K562 (cell line): ENCODE results near the gene UBE2O. TPM values are rescaled to one million over a fixed set of nuclear protein-coding genes. Genes with fewer than 3 reads are reported as not detected.
A peak's percentile ranks its signal among the peaks of the same experiment; 100 is the strongest.

Experiments
- ATF7 ChIP-seq: fragments of 450-650 bp; IDR thresholded peaks from 2 replicates; pipeline ENCODE4 v1.7.1; 2014; ENCODE audit warnings: mild to moderate bottlenecking, moderate library complexity
- CREM ChIP-seq: IDR thresholded peaks from 2 replicates; pipeline ENCODE4 v1.6.1; 2014; ENCODE audit warnings: antibody characterized with exemption, low read depth
- DMBX1 ChIP-seq: fragments of 250-450 bp; sonication (Bioruptor Pico); IDR thresholded peaks from 2 replicates; pipeline ENCODE4 v1.8.0; 2022; ENCODE audit warnings: inconsistent platforms, mild to moderate bottlenecking, moderate library complexity, borderline replicate concordance
- DPF2 ChIP-seq: fragments of 450-650 bp; IDR thresholded peaks from 2 replicates; pipeline ENCODE4 v1.6.1; 2016
- HDAC8 ChIP-seq: fragments of 450-650 bp; IDR thresholded peaks from 2 replicates; pipeline ENCODE4 v1.6.1; 2016; ENCODE audit warnings: mild to moderate bottlenecking, missing genetic modification characterization, moderate library complexity, missing compliant biosample characterization
- ID3 ChIP-seq, 2 experiments: fragments of 250-450 bp in 1 of 2; fragments of 450-650 bp in 1 of 2; sonication (Bioruptor Pico) in 1 of 2; IDR thresholded peaks; 2 replicates each; pipeline versions ENCODE4 v1.6.1 to v1.8.0; 2016 to 2021; ENCODE audit warnings: mild to moderate bottlenecking in 2 of 2, moderate library complexity in 2 of 2, missing compliant biosample characterization in 1 of 2, missing genetic modification characterization in 1 of 2
- NBN ChIP-seq: fragments of 450-650 bp; IDR thresholded peaks from 2 replicates; pipeline ENCODE4 v1.6.1; 2016; ENCODE audit warnings: low read depth, mild to moderate bottlenecking
- NCOA1 ChIP-seq: fragments of 450-650 bp; IDR thresholded peaks from 2 replicates; pipeline ENCODE4 v1.6.1; 2016; ENCODE audit warnings: low read depth
- SMAD4 ChIP-seq: fragments of 250-450 bp; sonication (Bioruptor Pico); conservative IDR thresholded peaks from 2 replicates; pipeline ENCODE4 v1.8.0; 2021; ENCODE audit warnings: inconsistent platforms, mild to moderate bottlenecking, moderate library complexity
- TEAD1 ChIP-seq, 2 experiments: fragments of 450-650 bp in 1 of 2; sonication (generic) in 1 of 2; formaldehyde crosslinking; IDR thresholded peaks; 2 replicates each; pipeline versions ENCODE4 v1.4.0 to v1.8.0; 2020 to 2022; ENCODE audit warnings: mild to moderate bottlenecking in 2 of 2, missing genetic modification reagents in 1 of 2
- ZBTB26 ChIP-seq: fragments of 450-650 bp; formaldehyde crosslinking; IDR thresholded peaks from 2 replicates; pipeline ENCODE4 v1.4.0; 2022; ENCODE audit warnings: missing genetic modification characterization
- ZC3H8 ChIP-seq: fragments of 450-650 bp; IDR thresholded peaks from 2 replicates; pipeline ENCODE4 v1.6.1; 2017
- ZNF253 ChIP-seq: fragments of 250-450 bp; sonication (Bioruptor Pico); conservative IDR thresholded peaks from 2 replicates; pipeline ENCODE4 v1.6.1; 2021; ENCODE audit warnings: mild to moderate bottlenecking
- ZNF384 ChIP-seq: IDR thresholded peaks from 2 replicates; pipeline ENCODE4 v1.6.1; 2012; ENCODE audit warnings: low read depth, low read length, improper control_type of control experiment
- polyA plus RNA-seq, 8 experiments: library from polyadenylated mRNA; depleted of rRNA in 4 of 8; stranded (reverse) in 5 of 8; unstranded in 3 of 8; fragments of >200 nt; fragmentation: Nextera tagmentation in 2 of 8; fragmentation: Illumina TruSeq in 1 of 8; extraction: Ambion mirVana in 2 of 8; extraction: Trizol in 1 of 8; gene quantifications; 2 replicates each; pipeline versions ENCODE4 v1.2.1 to v1.2.3, GENCODE V29; 2011 to 2014; ENCODE audit warnings: inconsistent platforms in 1 of 8, missing spikeins in 1 of 8
- total RNA-seq, 7 experiments: library from RNA; depleted of rRNA in 6 of 7; stranded (reverse); fragments of >200 nt in 6 of 7; fragmentation: Illumina TruSeq in 2 of 7; extraction: Trizol in 2 of 7; gene quantifications; 2 replicates each; pipeline versions ENCODE4 v1.2.1 to v1.2.3, GENCODE V29; 2011 to 2021; ENCODE audit warnings: low replicate concordance in 1 of 7
- TF ChIP-seq, protein P1 (sequence below), 2 experiments: fragments of 450-650 bp; formaldehyde crosslinking in 1 of 2; IDR thresholded peaks; 2 replicates each; pipeline versions ENCODE4 v1.4.0 to v1.6.1; 2014 to 2020; ENCODE audit warnings: mild to moderate bottlenecking in 2 of 2, borderline replicate concordance in 1 of 2, low read depth in 1 of 2

UBE2O gene
- total and polyA plus RNA-seq, 9 of the 15 experiments (the other 6 are each of a cell fraction or from before 2014, with no cell fraction given): 1.6 to 39.7 (median 13.3) TPM

- no peak for TF ChIP-seq ID3 (CRISPR knock-in tag; IDR thresholded peaks at IDR 0.05)
- TF ChIP-seq ID3 (tag; IDR thresholded peaks at IDR 0.05): no peak
- TF ChIP-seq DMBX1 (CRISPR knock-in tag): peak; percentile 51; the same call in 1 of the 2 replicates
- TF ChIP-seq ZBTB26 (CRISPR knock-in tag): 0 out of 2 replicates have a peak, but pooled peaks have one; percentile 71
- no peak for TF ChIP-seq ZNF253 (CRISPR knock-in tag)
- TF ChIP-seq DPF2: 0 out of 2 replicates have a peak, but pooled peaks have one; percentile 52
- no peak for TF ChIP-seq ZC3H8
- TF ChIP-seq NBN: peak; percentile 55; the same call in 1 of the 2 replicates
- TF ChIP-seq ATF7: 0 out of 2 replicates have a peak, but pooled peaks have one; percentile 24
- no peak for TF ChIP-seq HDAC8 (tag)
- TF ChIP-seq SMAD4 (CRISPR knock-in tag): peak; percentile 53
- TF ChIP-seq TEAD1 (CRISPR knock-in tag; IDR thresholded peaks at IDR 0.05): no peak
- TF ChIP-seq, protein P1, sequence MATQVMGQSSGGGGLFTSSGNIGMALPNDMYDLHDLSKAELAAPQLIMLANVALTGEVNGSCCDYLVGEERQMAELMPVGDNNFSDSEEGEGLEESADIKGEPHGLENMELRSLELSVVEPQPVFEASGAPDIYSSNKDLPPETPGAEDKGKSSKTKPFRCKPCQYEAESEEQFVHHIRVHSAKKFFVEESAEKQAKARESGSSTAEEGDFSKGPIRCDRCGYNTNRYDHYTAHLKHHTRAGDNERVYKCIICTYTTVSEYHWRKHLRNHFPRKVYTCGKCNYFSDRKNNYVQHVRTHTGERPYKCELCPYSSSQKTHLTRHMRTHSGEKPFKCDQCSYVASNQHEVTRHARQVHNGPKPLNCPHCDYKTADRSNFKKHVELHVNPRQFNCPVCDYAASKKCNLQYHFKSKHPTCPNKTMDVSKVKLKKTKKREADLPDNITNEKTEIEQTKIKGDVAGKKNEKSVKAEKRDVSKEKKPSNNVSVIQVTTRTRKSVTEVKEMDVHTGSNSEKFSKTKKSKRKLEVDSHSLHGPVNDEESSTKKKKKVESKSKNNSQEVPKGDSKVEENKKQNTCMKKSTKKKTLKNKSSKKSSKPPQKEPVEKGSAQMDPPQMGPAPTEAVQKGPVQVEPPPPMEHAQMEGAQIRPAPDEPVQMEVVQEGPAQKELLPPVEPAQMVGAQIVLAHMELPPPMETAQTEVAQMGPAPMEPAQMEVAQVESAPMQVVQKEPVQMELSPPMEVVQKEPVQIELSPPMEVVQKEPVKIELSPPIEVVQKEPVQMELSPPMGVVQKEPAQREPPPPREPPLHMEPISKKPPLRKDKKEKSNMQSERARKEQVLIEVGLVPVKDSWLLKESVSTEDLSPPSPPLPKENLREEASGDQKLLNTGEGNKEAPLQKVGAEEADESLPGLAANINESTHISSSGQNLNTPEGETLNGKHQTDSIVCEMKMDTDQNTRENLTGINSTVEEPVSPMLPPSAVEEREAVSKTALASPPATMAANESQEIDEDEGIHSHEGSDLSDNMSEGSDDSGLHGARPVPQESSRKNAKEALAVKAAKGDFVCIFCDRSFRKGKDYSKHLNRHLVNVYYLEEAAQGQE (IDR thresholded peaks at IDR 0.05; ENCODE audit: borderline replicate concordance): peak; percentile 52; the same call in 1 of the 2 replicates
- TF ChIP-seq, protein P1 (CRISPR knock-in tag; IDR thresholded peaks at IDR 0.05; ENCODE audit: low read depth): no peak
- peak; percentile 58; the same call in 1 of the 2 replicates for TF ChIP-seq ZNF384
- TF ChIP-seq NCOA1: peak; percentile 8; the same call in 1 of the 2 replicates
- no peak for TF ChIP-seq CREM
Measured at GRCh38 chr17:76370261-76370993, 82.5 kb downstream of the UBE2O start (continued).
